HG03354 (cell line): ENCODE results near the gene SRP54.
"Not testable (repeated sequence)": the region's sequence is repeated elsewhere in the genome, so short reads cannot be mapped to it uniquely, and the experiment has no call there.

Source experiments
- ATAC-seq: cut with Tn5 transposase; IDR thresholded peaks from one replicate; pipeline ENCODE4 v1.9.1; 2021; ENCODE audit warnings: mild to moderate bottlenecking; ENCODE audit not compliant: unreplicated experiment, poor library complexity, severe bottlenecking

SRP54 gene

DNA sequence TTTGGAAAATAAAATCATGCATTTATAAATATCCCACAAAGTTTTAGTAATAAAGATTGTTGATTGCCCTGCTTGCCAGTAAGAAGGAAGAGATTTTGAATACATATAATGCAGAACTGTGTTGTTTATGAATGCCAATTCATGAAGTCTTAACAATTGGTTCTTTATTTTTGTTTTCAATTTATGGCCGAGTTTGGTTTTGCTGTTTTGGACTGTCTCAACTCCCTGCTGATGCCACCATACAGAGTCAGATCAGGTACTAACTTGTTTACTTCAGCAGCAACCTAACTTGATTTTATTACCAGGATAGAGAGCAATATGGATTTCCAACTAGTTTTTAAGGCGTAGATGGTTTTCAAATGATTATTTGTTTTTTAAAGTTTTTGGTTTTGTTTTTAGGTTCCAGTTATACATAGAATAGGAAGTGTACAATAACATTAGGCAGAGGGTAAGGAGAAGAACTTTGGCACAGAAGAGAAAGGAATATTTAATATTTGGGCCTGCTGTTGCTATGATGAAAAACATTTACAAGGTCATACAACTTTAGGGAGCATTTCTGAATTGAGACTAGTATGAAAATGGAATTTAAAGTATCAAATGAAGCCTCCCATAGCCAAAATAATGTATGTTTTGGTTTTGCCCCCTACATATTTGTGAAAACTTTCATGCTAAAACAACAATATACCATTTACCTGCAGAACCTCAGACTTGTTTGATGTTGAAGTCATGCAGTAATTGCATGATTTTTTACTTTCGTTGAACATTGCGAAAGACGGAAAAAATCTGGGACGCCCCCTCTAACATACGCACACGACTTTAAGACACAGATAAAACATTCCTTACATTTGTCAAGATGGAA is 62.4 kb downstream of the SRP54 start:
- ATAC-seq: no peak

DNA sequence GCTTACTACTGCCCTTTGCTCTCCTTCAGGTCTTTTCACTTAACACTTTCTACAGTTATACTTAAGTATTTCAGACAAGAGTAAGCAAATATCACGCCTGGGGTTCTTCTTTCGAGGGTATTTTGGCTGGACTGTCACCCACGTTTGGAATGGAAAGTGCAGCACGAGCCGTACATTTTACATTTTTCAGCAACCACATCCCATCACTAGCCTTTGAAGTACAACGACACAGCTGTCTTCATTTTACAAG is 62.9 kb downstream of the SRP54 start:
- ATAC-seq: no peak

DNA sequence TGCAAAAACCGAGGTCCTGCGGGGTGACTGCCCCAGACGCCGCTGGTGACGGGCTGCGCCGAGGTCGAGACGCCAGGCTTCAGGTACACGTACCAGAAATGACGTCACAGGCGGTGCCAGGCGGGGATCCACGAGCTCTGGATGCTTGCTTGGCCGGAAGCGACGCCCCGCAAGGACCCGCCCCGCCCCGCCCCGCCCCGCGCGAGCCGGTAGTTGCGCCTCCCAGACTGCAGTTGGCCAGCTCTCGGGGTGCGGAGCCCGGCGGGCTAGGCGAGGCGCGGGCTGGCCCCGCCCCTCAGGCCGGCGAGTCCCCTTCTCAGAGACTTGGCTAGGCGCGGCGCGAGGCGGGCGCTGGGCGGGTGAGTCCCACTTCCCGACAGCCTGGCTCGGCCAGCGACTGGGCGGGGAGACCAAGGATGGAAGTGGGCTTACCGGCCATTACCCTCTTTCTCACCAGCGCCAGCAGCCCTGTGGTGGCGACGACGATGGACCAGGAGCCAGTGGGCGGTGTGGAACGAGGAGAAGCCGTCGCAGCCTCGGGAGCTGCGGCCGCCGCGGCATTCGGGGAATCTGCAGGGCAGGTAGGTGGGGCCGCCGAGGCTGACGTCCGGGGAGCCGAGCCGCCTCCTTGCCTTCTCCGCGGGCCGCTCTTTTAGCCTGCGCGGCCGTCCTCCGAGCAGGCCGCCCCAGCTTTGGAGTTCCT is 63.4 kb downstream of the SRP54 start, which contains the start of gene FAM177A1:
FAM177A1 (plus strand) TSS at position 225 of the 703 bp plus-strand sequence; CDS start at position 417, 192 bp downstream.
- peak; percentile 94 for ATAC-seq

DNA sequence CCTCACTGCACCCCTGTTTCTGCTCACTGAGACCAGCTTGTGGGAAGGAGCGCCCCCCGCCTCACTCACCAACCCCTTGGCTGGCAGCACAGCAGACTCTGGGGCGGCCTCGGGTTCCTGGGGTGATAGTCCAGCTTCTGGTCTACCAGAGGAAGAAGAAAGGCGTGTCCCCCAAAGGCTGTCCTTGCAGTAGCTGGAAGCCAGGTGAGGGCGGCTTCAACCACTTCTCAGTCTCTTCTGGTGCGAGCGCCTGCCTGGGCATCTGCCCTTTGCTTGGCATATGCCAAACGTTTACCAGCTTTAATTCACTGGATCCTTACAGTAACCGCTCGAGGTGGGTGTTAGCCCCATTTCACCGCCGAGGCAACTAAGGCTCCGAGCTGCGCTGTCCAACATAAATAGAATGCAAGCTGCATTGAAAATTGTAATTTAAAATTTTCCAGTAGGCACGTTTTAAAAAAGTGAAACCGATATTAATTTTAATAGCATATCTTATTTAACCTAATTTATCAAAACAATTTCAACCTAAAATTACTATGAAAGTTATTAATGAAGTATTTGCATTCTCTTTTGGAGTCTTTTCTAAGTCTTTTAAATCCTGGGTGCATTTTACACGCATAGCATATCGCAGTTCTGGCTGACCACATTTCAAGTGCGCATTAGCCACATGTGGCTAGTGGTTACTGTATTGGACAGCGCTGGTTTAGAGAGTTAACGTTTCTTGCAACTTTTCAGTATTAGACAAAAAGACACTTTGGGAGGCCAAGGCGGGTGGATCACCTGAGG is 64.2 kb downstream of the SRP54 start:
- peak; percentile 27 for ATAC-seq

- no peak for ATAC-seq
Measured at GRCh38 chr14:35047976-35048513, 65.3 kb downstream of the SRP54 start.

- ATAC-seq: no peak
Measured at GRCh38 chr14:35050652-35051051, 67.9 kb downstream of the SRP54 start.

DNA sequence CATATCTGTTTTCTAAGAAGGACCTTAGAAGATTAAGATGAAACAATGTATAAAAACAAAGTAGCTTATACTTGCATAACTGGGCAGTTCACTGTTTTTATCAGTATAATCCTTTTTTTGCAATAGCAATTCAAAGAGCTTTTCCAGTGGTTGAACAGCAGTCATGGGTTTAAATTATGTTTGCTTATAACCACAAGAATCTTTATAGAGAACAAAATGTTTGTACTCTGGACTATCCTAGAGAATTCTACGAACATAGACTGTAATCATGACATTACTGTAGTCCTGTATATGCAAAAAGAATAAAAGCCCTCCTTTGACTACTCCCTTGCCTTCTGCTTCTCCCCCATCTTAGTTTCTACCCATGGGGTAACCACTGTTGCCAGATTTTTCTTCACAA is 69.0 kb downstream of the SRP54 start:
- no peak for ATAC-seq

DNA sequence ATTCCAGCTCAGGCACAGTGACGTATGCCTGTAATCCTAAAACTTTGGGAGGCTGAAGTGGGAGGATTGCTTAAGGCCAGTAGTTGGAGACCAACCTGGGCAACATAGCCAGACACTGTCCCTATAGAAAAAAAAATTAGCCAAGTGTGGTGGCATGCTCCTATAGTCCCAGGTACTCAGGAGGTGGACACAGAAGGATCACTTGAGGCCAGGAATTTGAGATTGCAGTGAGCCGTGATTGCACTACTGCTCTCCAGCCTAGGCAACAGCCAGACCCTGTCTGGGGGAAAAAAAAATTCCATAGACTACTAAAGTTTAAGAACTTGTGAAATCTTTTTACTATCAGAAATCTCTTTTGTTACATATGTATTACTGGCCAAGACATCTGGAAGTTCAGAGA is 69.8 kb downstream of the SRP54 start:
- ATAC-seq: no peak

GRCh38 chr14:35061113-35061791 is 78.5 kb downstream of the SRP54 start:
- ATAC-seq: not testable (repeated sequence)

- ATAC-seq: not testable (repeated sequence)
Measured at GRCh38 chr14:35065731-35066130, 82.9 kb downstream of the SRP54 start.

- ATAC-seq: no peak
Measured at GRCh38 chr14:35068238-35069012, 85.6 kb downstream of the SRP54 start.

DNA sequence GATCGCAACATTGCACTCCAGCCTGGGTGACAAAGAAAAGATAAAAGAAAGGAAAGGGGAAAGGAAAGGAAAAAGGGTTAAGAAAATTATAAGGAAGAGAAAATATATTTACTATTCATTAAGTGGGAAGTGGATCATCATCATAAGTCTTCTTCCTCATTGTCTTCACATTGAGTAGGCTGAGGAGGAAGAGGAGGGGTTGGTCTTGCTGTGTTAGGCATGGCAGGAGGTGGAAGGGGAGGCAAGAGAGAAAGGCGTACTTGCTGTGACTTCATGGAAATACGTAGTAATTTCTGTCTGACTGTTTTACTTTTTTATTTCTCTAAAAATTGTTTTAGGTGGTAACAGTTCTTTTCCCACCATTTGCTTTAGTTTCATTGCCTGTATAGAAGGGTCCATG is 89.4 kb downstream of the SRP54 start:
- ATAC-seq: no peak

- no peak for ATAC-seq
Measured at GRCh38 chr14:35073486-35073885, 90.7 kb downstream of the SRP54 start.

DNA sequence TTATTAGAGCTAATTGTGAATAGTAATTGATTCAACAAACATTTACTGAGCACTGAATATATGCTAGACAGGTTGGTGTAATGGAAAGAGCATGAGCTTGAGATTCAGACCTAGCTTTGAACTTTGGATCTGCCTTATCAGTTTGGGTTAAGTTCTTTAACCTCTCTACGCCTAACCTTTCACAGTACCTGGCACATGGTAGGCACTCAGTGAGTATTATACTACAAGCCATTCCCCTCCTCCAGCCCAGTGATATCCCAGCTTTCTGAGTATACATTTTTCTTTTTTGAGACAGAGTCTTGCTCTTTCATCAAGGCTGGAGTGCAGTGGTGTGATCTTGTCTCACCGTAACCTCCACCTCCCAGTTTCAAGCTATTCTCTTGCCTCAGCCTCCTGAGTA is 95.3 kb downstream of the SRP54 start:
- no peak for ATAC-seq
